HepG2 (cell line): ENCODE data around the gene SRGAP3. TPM values are rescaled to one million over a fixed set of nuclear protein-coding genes. Genes with fewer than 3 reads are reported as not detected.

Experiments
- EEA1 ChIP-seq: sonication (generic); formaldehyde crosslinking; IDR thresholded peaks from 2 replicates; pipeline ENCODE4 v1.5.1; 2020; ENCODE audit warnings: mild to moderate bottlenecking, missing genetic modification reagents, borderline replicate concordance
- JUN ChIP-seq: sonication (generic); formaldehyde crosslinking; IDR thresholded peaks from 2 replicates; pipeline ENCODE4 v1.4.0; 2020; ENCODE audit warnings: mild to moderate bottlenecking, missing genetic modification reagents
- MEIS1 ChIP-seq: sonication (generic); formaldehyde crosslinking; IDR thresholded peaks from 2 replicates; pipeline ENCODE4 v1.9.0; 2021; ENCODE audit warnings: mild to moderate bottlenecking, missing genetic modification reagents, moderate library complexity, borderline replicate concordance
- ONECUT2 ChIP-seq: sonication (generic); formaldehyde crosslinking; IDR thresholded peaks from 2 replicates; pipeline ENCODE4 v1.4.0; 2020; ENCODE audit warnings: missing genetic modification reagents
- PAWR ChIP-seq: sonication (generic); formaldehyde crosslinking; IDR thresholded peaks from 2 replicates; pipeline ENCODE4 v1.4.0; 2020; ENCODE audit warnings: missing genetic modification reagents, mild to moderate bottlenecking, borderline replicate concordance
- RAD21 ChIP-seq: fragments of 450-650 bp; formaldehyde crosslinking; IDR thresholded peaks from 2 replicates; pipeline ENCODE4 v1.5.0; 2020; ENCODE audit warnings: mild to moderate bottlenecking
- SMC3 ChIP-seq: IDR thresholded peaks from 2 replicates; pipeline ENCODE4 v1.6.1; 2011; ENCODE audit warnings: low read length, improper control_type of control experiment
- SNAPC2 ChIP-seq: sonication (generic); formaldehyde crosslinking; IDR thresholded peaks from 2 replicates; pipeline ENCODE4 v1.8.1; 2022; ENCODE audit warnings: mild to moderate bottlenecking, missing genetic modification reagents
- ZBTB7A ChIP-seq: sonication (generic); formaldehyde crosslinking; IDR thresholded peaks from 2 replicates; pipeline ENCODE4 v1.8.0; 2022; ENCODE audit warnings: mild to moderate bottlenecking, missing genetic modification reagents
- ZNF572 ChIP-seq: sonication (generic); formaldehyde crosslinking; IDR thresholded peaks from 2 replicates; pipeline ENCODE4 v1.5.1; 2020; ENCODE audit warnings: mild to moderate bottlenecking, missing genetic modification reagents
- ZNF616 ChIP-seq: sonication (generic); formaldehyde crosslinking; IDR thresholded peaks from 2 replicates; pipeline ENCODE4 v1.5.0; 2020; ENCODE audit warnings: low read depth, mild to moderate bottlenecking, missing genetic modification reagents
- ZNF749 ChIP-seq: sonication (generic); formaldehyde crosslinking; IDR thresholded peaks from 2 replicates; pipeline ENCODE4 v1.8.0; 2022; ENCODE audit warnings: mild to moderate bottlenecking, missing genetic modification reagents, moderate library complexity, borderline replicate concordance
- polyA plus RNA-seq, 8 experiments: library from polyadenylated mRNA; depleted of rRNA in 3 of 8; stranded (reverse) in 7 of 8; unstranded in 1 of 8; fragments of >200 nt; fragmentation: Illumina TruSeq in 4 of 8; extraction: Trizol in 4 of 8; gene quantifications; 2 replicates each; pipeline versions ENCODE4 v1.2.1 to v1.2.3, GENCODE V29; 2011 to 2016; ENCODE audit warnings: low read depth in 4 of 8, missing spikeins in 1 of 8, mixed read lengths in 1 of 8; ENCODE audit not compliant: insufficient read depth in 1 of 8
- total RNA-seq, 5 experiments: library from RNA; depleted of rRNA; stranded (reverse); fragments of >200 nt; fragmentation: Illumina TruSeq; extraction: Trizol; gene quantifications; 2 replicates each; pipeline ENCODE4 v1.2.3, GENCODE V29; 2016; ENCODE audit warnings: low read depth in 1 of 5
- TF ChIP-seq, protein P1 (sequence below): sonication (generic); formaldehyde crosslinking; IDR thresholded peaks from 2 replicates; pipeline ENCODE4 v1.5.0; 2020; ENCODE audit warnings: missing genetic modification reagents
- TF ChIP-seq, protein P2 (sequence below), 2 experiments: sonication (generic) in 1 of 2; formaldehyde crosslinking in 1 of 2; IDR thresholded peaks; 2 replicates each; pipeline versions ENCODE4 v1.6.1 to v1.9.0; 2014 to 2022; ENCODE audit warnings: antibody characterized with exemption in 1 of 2, borderline replicate concordance in 1 of 2, inconsistent platforms in 1 of 2, low read depth in 1 of 2, missing genetic modification reagents in 1 of 2
- TF ChIP-seq, protein P3 (sequence below): IDR thresholded peaks from 2 replicates; pipeline ENCODE4 v1.4.0; 2020; ENCODE audit warnings: mild to moderate bottlenecking, missing genetic modification reagents
- TF ChIP-seq, protein P4 (sequence below): sonication (generic); formaldehyde crosslinking; IDR thresholded peaks from 2 replicates; pipeline ENCODE4 v1.5.0; 2020; ENCODE audit warnings: missing genetic modification reagents, mild to moderate bottlenecking, borderline replicate concordance

Gene SRGAP3
- total and polyA plus RNA-seq, 2 of the 13 experiments (the other 11 are each of a cell fraction or from before 2014, with no cell fraction given), result 1.2 to 1.4 TPM

DNA sequence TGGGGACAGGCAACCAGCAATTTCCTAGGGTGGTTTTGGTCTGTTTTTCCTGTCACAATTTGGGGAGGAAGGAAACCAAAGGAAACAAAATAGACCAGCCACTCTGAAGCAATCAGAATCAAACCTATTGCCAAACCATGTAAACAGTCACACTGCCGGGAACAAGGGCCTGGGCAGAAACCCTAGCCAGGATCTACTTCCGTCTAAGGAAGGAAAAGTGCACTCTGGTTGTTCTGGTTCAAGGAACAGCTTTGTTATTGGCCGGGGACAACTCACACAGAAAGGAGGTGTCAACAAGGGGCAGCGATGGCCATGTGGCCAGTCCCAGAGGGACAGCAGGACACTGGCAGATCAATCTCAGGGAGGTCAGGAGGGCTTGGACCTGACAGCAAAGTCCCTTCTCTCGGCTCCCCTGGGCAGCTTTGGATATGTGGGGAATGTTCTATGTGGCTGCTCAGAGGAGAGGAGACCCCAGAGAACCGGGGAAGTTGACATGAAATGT lies 268.6 kb downstream of the SRGAP3 start (continued):
- TF ChIP-seq, protein P1, sequence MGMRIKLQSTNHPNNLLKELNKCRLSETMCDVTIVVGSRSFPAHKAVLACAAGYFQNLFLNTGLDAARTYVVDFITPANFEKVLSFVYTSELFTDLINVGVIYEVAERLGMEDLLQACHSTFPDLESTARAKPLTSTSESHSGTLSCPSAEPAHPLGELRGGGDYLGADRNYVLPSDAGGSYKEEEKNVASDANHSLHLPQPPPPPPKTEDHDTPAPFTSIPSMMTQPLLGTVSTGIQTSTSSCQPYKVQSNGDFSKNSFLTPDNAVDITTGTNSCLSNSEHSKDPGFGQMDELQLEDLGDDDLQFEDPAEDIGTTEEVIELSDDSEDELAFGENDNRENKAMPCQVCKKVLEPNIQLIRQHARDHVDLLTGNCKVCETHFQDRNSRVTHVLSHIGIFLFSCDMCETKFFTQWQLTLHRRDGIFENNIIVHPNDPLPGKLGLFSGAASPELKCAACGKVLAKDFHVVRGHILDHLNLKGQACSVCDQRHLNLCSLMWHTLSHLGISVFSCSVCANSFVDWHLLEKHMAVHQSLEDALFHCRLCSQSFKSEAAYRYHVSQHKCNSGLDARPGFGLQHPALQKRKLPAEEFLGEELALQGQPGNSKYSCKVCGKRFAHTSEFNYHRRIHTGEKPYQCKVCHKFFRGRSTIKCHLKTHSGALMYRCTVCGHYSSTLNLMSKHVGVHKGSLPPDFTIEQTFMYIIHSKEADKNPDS (CRISPR knock-in tag), result no peak
- no peak for TF ChIP-seq JUN (CRISPR knock-in tag)
- TF ChIP-seq ONECUT2 (CRISPR knock-in tag), result no peak
- no peak for TF ChIP-seq SMC3
- 0 out of 2 replicates have a peak, but pooled peaks have one; percentile 54 for TF ChIP-seq MEIS1 (CRISPR knock-in tag)
- TF ChIP-seq ZNF616, result no peak
- TF ChIP-seq, protein P2, sequence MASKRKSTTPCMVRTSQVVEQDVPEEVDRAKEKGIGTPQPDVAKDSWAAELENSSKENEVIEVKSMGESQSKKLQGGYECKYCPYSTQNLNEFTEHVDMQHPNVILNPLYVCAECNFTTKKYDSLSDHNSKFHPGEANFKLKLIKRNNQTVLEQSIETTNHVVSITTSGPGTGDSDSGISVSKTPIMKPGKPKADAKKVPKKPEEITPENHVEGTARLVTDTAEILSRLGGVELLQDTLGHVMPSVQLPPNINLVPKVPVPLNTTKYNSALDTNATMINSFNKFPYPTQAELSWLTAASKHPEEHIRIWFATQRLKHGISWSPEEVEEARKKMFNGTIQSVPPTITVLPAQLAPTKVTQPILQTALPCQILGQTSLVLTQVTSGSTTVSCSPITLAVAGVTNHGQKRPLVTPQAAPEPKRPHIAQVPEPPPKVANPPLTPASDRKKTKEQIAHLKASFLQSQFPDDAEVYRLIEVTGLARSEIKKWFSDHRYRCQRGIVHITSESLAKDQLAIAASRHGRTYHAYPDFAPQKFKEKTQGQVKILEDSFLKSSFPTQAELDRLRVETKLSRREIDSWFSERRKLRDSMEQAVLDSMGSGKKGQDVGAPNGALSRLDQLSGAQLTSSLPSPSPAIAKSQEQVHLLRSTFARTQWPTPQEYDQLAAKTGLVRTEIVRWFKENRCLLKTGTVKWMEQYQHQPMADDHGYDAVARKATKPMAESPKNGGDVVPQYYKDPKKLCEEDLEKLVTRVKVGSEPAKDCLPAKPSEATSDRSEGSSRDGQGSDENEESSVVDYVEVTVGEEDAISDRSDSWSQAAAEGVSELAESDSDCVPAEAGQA (IDR thresholded peaks at IDR 0.05; ENCODE audit: low read depth), result no peak
- TF ChIP-seq, protein P2 (CRISPR knock-in tag; IDR thresholded peaks at IDR 0.05; ENCODE audit: borderline replicate concordance), result no peak
- no peak for TF ChIP-seq SNAPC2 (CRISPR knock-in tag)
- 0 out of 2 replicates have a peak, but pooled peaks have one; percentile 43 for TF ChIP-seq PAWR (CRISPR knock-in tag)
- TF ChIP-seq ZBTB7A (CRISPR knock-in tag), result peak; percentile 63; the same call in 1 of the 2 replicates
- TF ChIP-seq EEA1 (CRISPR knock-in tag), result no peak
- TF ChIP-seq, protein P3, sequence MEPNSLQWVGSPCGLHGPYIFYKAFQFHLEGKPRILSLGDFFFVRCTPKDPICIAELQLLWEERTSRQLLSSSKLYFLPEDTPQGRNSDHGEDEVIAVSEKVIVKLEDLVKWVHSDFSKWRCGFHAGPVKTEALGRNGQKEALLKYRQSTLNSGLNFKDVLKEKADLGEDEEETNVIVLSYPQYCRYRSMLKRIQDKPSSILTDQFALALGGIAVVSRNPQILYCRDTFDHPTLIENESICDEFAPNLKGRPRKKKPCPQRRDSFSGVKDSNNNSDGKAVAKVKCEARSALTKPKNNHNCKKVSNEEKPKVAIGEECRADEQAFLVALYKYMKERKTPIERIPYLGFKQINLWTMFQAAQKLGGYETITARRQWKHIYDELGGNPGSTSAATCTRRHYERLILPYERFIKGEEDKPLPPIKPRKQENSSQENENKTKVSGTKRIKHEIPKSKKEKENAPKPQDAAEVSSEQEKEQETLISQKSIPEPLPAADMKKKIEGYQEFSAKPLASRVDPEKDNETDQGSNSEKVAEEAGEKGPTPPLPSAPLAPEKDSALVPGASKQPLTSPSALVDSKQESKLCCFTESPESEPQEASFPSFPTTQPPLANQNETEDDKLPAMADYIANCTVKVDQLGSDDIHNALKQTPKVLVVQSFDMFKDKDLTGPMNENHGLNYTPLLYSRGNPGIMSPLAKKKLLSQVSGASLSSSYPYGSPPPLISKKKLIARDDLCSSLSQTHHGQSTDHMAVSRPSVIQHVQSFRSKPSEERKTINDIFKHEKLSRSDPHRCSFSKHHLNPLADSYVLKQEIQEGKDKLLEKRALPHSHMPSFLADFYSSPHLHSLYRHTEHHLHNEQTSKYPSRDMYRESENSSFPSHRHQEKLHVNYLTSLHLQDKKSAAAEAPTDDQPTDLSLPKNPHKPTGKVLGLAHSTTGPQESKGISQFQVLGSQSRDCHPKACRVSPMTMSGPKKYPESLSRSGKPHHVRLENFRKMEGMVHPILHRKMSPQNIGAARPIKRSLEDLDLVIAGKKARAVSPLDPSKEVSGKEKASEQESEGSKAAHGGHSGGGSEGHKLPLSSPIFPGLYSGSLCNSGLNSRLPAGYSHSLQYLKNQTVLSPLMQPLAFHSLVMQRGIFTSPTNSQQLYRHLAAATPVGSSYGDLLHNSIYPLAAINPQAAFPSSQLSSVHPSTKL (CRISPR knock-in tag), result peak; percentile 44
- TF ChIP-seq RAD21 (CRISPR knock-in tag), result no peak
- TF ChIP-seq ZNF749 (CRISPR knock-in tag), result no peak
- TF ChIP-seq, protein P4, sequence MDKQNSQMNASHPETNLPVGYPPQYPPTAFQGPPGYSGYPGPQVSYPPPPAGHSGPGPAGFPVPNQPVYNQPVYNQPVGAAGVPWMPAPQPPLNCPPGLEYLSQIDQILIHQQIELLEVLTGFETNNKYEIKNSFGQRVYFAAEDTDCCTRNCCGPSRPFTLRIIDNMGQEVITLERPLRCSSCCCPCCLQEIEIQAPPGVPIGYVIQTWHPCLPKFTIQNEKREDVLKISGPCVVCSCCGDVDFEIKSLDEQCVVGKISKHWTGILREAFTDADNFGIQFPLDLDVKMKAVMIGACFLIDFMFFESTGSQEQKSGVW (CRISPR knock-in tag), result no peak
- TF ChIP-seq ZNF572 (CRISPR knock-in tag), result no peak
